ENCODE data around the gene TEAD1. TPM values are rescaled to one million over a fixed set of nuclear protein-coding genes. Genes with fewer than 3 reads are reported as not detected.
A peak's percentile ranks its signal among the peaks of the same experiment; 100 is the strongest.

TEAD1 gene
- total RNA-seq, 1 donor from 2014 or later, result 107 TPM

GRCh38 chr11:12723421-12724300, 49.4 kb downstream of the TEAD1 start:
- intact Hi-C loops (cut with DNase I), result no loop called here

GRCh38 chr11:12724301-12725054, 50.3 kb downstream of the TEAD1 start:
- peak; percentile 72 for DNase-seq
- intact Hi-C loops (cut with DNase I), result no loop called here
- peak; percentile 46 for ATAC-seq (ENCODE audit: poor library complexity)

More at GRCh38 chr11:12723421-12724300, 49.4 kb downstream of the TEAD1 start:
- DNase-seq (no peak), ATAC-seq (ENCODE audit: poor library complexity) (no peak)

- intact Hi-C loops (cut with DNase I), result no loop called here
- DNase-seq, result no peak
- no peak for ATAC-seq (ENCODE audit: poor library complexity)
Measured at GRCh38 chr11:12725055-12725862, 51.0 kb downstream of the TEAD1 start.

- DNase-seq, result no peak
- intact Hi-C loops (cut with DNase I), result no loop called here
- no peak for ATAC-seq (ENCODE audit: poor library complexity)
Measured at GRCh38 chr11:12725863-12726682, 51.9 kb downstream of the TEAD1 start.

GRCh38 chr11:12727563-12728211, 53.5 kb downstream of the TEAD1 start:
- no peak for DNase-seq
- intact Hi-C loops (cut with DNase I), result no loop called here
- no peak for ATAC-seq (ENCODE audit: poor library complexity)

GRCh38 chr11:12728417-12728816, 54.2 kb downstream of the TEAD1 start:
- ATAC-seq (ENCODE audit: poor library complexity), result no peak
- intact Hi-C loops (cut with DNase I), result no loop called here
- DNase-seq, result no peak

GRCh38 chr11:12729941-12730340, 55.7 kb downstream of the TEAD1 start:
- DNase-seq, result no peak
- ATAC-seq (ENCODE audit: poor library complexity), result no peak
- intact Hi-C loops (cut with DNase I), result no loop called here

- DNase-seq (no peak), ATAC-seq (ENCODE audit: poor library complexity) (no peak)
- intact Hi-C loops (cut with DNase I), result no loop called here
Measured at GRCh38 chr11:12731841-12732336, 57.7 kb downstream of the TEAD1 start.

GRCh38 chr11:12733091-12733490, 58.9 kb downstream of the TEAD1 start:
- DNase-seq, result no peak
- ATAC-seq (ENCODE audit: poor library complexity), result no peak
- intact Hi-C loops (cut with DNase I), result no loop called here

- intact Hi-C loops (cut with DNase I), result no loop called here
- DNase-seq (no peak), ATAC-seq (ENCODE audit: poor library complexity) (no peak)
Measured at GRCh38 chr11:12734625-12735024, 60.4 kb downstream of the TEAD1 start.

- intact Hi-C loops (cut with DNase I), result no loop called here
- DNase-seq (no peak), ATAC-seq (ENCODE audit: poor library complexity) (no peak)
Measured at GRCh38 chr11:12735262-12735661, 61.0 kb downstream of the TEAD1 start.

GRCh38 chr11:12737024-12737423, 62.8 kb downstream of the TEAD1 start:
- ATAC-seq (ENCODE audit: poor library complexity) (no peak), DNase-seq (no peak)
- intact Hi-C loops (cut with DNase I), result no loop called here

GRCh38 chr11:12741671-12742216, 67.5 kb downstream of the TEAD1 start:
- DNase-seq (no peak), ATAC-seq (ENCODE audit: poor library complexity) (no peak)
- intact Hi-C loops (cut with DNase I), result no loop called here

GRCh38 chr11:12743834-12744449, 69.7 kb downstream of the TEAD1 start:
- DNase-seq (no peak), ATAC-seq (ENCODE audit: poor library complexity) (peak; percentile 7)
- intact Hi-C loops (cut with DNase I), result no loop called here

GRCh38 chr11:12744826-12745502, 70.7 kb downstream of the TEAD1 start:
- DNase-seq (peak; percentile 48), ATAC-seq (ENCODE audit: poor library complexity) (peak; percentile 89)
- intact Hi-C loops (cut with DNase I), result loop anchor here (5.0 kb wide), 1 partner anchor 68 kb away; no protein-coding TSS in a partner anchor

- intact Hi-C loops (cut with DNase I), result loop anchor here (5.0 kb wide), 1 partner anchor 68 kb away; no protein-coding TSS in a partner anchor
- no peak for DNase-seq
- peak; percentile 53 for ATAC-seq (ENCODE audit: poor library complexity)
Measured at GRCh38 chr11:12745787-12746186, 71.6 kb downstream of the TEAD1 start.

Measured in Right ventricle myocardium superior (tissue), 1 donor.